HepG2 (cell line): ENCODE measurements around the gene DNAJC13. TPM values are rescaled to one million over a fixed set of nuclear protein-coding genes. Genes with fewer than 3 reads are reported as not detected.

Source experiments
- ATAC-seq: fragments of 200-7000 bp; cut with Tn5 transposase; 3 replicates; pipeline ENCODE4 v1.9.1; 2020; ENCODE audit warnings: mild to moderate bottlenecking, moderate library complexity
- BruUV-seq: library from RNA; stranded (reverse); fragments of 400-500 nt; replicated peaks from 2 replicates; lab custom pipeline; 2021; lab: Mats Ljungman, UMichigan
- CTCF ChIA-PET: fragments of 300-600 bp; formaldehyde crosslinking; extraction: SDS; loops from one replicate; lab custom pipeline; 2021; ENCODE audit warnings: low total read pairs, inconsistent platforms, low intra/inter-chr PET ratio; lab: Yijun Ruan, JAX
- POLR2A ChIA-PET: fragments of 350-600 bp; sonication (Branson Sonifier 250); formaldehyde crosslinking; loops from one replicate; lab custom pipeline; 2020; ENCODE audit warnings: antibody characterized with exemption, inconsistent platforms; lab: Yijun Ruan, JAX
- DNase-seq: peaks from one replicate; pipeline ENCODE4 v3.0.0-alpha.2; 2015; ENCODE audit warnings: low spot score
- FAIRE-seq: peaks from 3 replicates; lab custom pipeline; 2011; peaks lifted over from hg19 to GRCh38; lab: Jason Lieb, UNC
- H2AFZ ChIP-seq: one replicate; pipeline ENCODE4 v1.6.1; 2011; ENCODE audit warnings: low read length, inconsistent platforms
- H3K27ac ChIP-seq: fragments of 300-600 bp; 3 replicates; pipeline ENCODE4 v1.8.0; 2011; ENCODE audit warnings: mixed run types, mild to moderate bottlenecking, mixed read lengths, low read length, inconsistent platforms; ENCODE audit not compliant: insufficient read depth; ENCODE audit errors: extremely low read length
- H3K27me3 ChIP-seq, 2 experiments: fragments of 200-600 bp in 1 of 2; 2 replicates in 1 of 2; 3 replicates in 1 of 2; pipeline versions ENCODE4 v1.6.0 to v1.8.0; 2011; ENCODE audit warnings: low read length in 2 of 2, mild to moderate bottlenecking in 2 of 2, moderate library complexity in 2 of 2, inconsistent platforms in 1 of 2; ENCODE audit not compliant: insufficient read depth in 2 of 2, control insufficient read depth in 1 of 2
- H3K36me3 ChIP-seq, 2 experiments: fragments of 200-600 bp in 1 of 2; replicated peaks in 1 of 2; 2 replicates in 1 of 2; 3 replicates in 1 of 2; pipeline versions ENCODE4 v1.5.1 to v1.8.0; 2011; ENCODE audit warnings: low read length in 2 of 2, inconsistent platforms in 1 of 2; ENCODE audit not compliant: insufficient read depth in 2 of 2, control insufficient read depth in 1 of 2
- H3K4me1 ChIP-seq: 2 replicates; pipeline ENCODE4 v1.5.1; 2012; ENCODE audit warnings: low read length, inconsistent platforms; ENCODE audit not compliant: insufficient read depth
- H3K4me2 ChIP-seq: 2 replicates; pipeline ENCODE4 v1.6.0; 2011; ENCODE audit warnings: low read depth, low read length, inconsistent platforms
- H3K4me3 ChIP-seq, 3 experiments: fragments of 200-600 bp in 1 of 3; sonication (generic), shearing (Covaris generic) in 1 of 3; replicated peaks in 1 of 3; 2 replicates each; pipeline ENCODE4 v1.5.1; 2011 to 2016; ENCODE audit warnings: low read length in 3 of 3, inconsistent platforms in 2 of 3, low read depth in 2 of 3, mild to moderate bottlenecking in 2 of 3, control low read depth in 1 of 3, mixed read lengths in 1 of 3; ENCODE audit not compliant: insufficient read depth in 1 of 3
- H3K79me2 ChIP-seq: one replicate; pipeline ENCODE4 v1.6.1; 2011; ENCODE audit warnings: low read length, inconsistent platforms; ENCODE audit not compliant: insufficient read depth
- H3K9ac ChIP-seq: 2 replicates; pipeline ENCODE4 v1.6.0; 2011; ENCODE audit warnings: mild to moderate bottlenecking, low read depth, low read length, inconsistent platforms; ENCODE audit not compliant: insufficient read depth
- H3K9me3 ChIP-seq: 2 replicates; pipeline ENCODE4 v1.5.1; 2012; ENCODE audit warnings: mild to moderate bottlenecking, low read length
- H4K20me1 ChIP-seq: 2 replicates; pipeline ENCODE4 v1.6.0; 2011; ENCODE audit warnings: inconsistent platforms, mild to moderate bottlenecking, low read length, moderate library complexity; ENCODE audit not compliant: insufficient read depth
- AKAP8 ChIP-seq: sonication (generic); formaldehyde crosslinking; IDR thresholded peaks from 2 replicates; pipeline ENCODE4 v1.5.1; 2020; ENCODE audit warnings: mild to moderate bottlenecking, missing genetic modification reagents
- ETV5 ChIP-seq: IDR thresholded peaks from 2 replicates; pipeline ENCODE4 v1.6.1; 2018; ENCODE audit warnings: missing biosample characterization, missing genetic modification reagents, inconsistent platforms, borderline replicate concordance
- KDM6A ChIP-seq: IDR thresholded peaks from 2 replicates; pipeline ENCODE4 v1.6.1; 2016; ENCODE audit warnings: low read depth
- KLF12 ChIP-seq: sonication (generic); formaldehyde crosslinking; IDR thresholded peaks from 2 replicates; pipeline ENCODE4 v1.4.0; 2020; ENCODE audit warnings: missing genetic modification reagents, borderline replicate concordance
- NCOA2 ChIP-seq: sonication (generic); formaldehyde crosslinking; IDR thresholded peaks from 2 replicates; pipeline ENCODE4 v1.8.0; 2022; ENCODE audit warnings: inconsistent platforms
- NONO ChIP-seq, 2 experiments: fragments of 450-650 bp in 1 of 2; sonication (generic) in 1 of 2; formaldehyde crosslinking in 1 of 2; IDR thresholded peaks in 1 of 2; conservative IDR thresholded peaks in 1 of 2; 2 replicates each; pipeline versions ENCODE4 v1.6.1 to v1.8.0; 2017 to 2022; ENCODE audit warnings: mild to moderate bottlenecking in 1 of 2, missing genetic modification reagents in 1 of 2, moderate library complexity in 1 of 2
- PAXIP1 ChIP-seq: sonication (generic); formaldehyde crosslinking; conservative IDR thresholded peaks from 2 replicates; pipeline ENCODE4 v1.4.0; 2020; ENCODE audit warnings: mild to moderate bottlenecking, missing genetic modification reagents, moderate library complexity
- RBAK ChIP-seq: sonication (generic); formaldehyde crosslinking; IDR thresholded peaks from 2 replicates; pipeline ENCODE4 v1.5.1; 2020; ENCODE audit warnings: mild to moderate bottlenecking, missing genetic modification reagents
- REST ChIP-seq, 2 experiments: IDR thresholded peaks; 2 replicates each; pipeline ENCODE4 v1.6.1; 2011 to 2012; ENCODE audit warnings: low read length in 2 of 2, borderline replicate concordance in 1 of 2, low read depth in 1 of 2, mild to moderate bottlenecking in 1 of 2, moderate library complexity in 1 of 2
- SP2 ChIP-seq: sonication (generic); formaldehyde crosslinking; IDR thresholded peaks from 2 replicates; pipeline ENCODE4 v1.5.1; 2020; ENCODE audit warnings: mild to moderate bottlenecking, missing genetic modification reagents
- ZBTB14 ChIP-seq: sonication (generic); formaldehyde crosslinking; IDR thresholded peaks from 2 replicates; pipeline ENCODE4 v1.4.0; 2020; ENCODE audit warnings: missing genetic modification reagents
- ZNF18 ChIP-seq: sonication (generic); formaldehyde crosslinking; IDR thresholded peaks from 2 replicates; pipeline ENCODE4 v1.8.0; 2022; ENCODE audit warnings: mild to moderate bottlenecking, missing genetic modification reagents; ENCODE audit not compliant: insufficient replicate concordance
- ZNF296 ChIP-seq: sonication (generic); formaldehyde crosslinking; conservative IDR thresholded peaks from 2 replicates; pipeline ENCODE4 v1.5.0; 2020; ENCODE audit warnings: mild to moderate bottlenecking, missing genetic modification reagents
- ZNF720 ChIP-seq: sonication (generic); formaldehyde crosslinking; IDR thresholded peaks from 2 replicates; pipeline ENCODE4 v1.4.0; 2020; ENCODE audit warnings: missing genetic modification reagents
- ZNF878 ChIP-seq: sonication (generic); formaldehyde crosslinking; IDR thresholded peaks from 2 replicates; pipeline ENCODE4 v1.8.1; 2023; ENCODE audit warnings: mild to moderate bottlenecking, missing genetic modification reagents, moderate library complexity
- WGBS: methylation state at CpG from one replicate; pipeline ENCODE4 v1.1.6; 2017; ENCODE audit warnings: low lambda C conversion rate; 5-methylcytosine and 5-hydroxymethylcytosine counted together
- in situ Hi-C: cut with HindIII; loops from 2 replicates; pipeline ENCODE4 v1.10.0; 2017; ENCODE audit warnings: low pct_unique_long_range_greater_than_20kb; ENCODE audit not compliant: extremely low pct_ligation_motif_present
- intact Hi-C: fragments of 100-400 bp; cut with micrococcal nuclease; formaldehyde crosslinking; loops from one replicate; pipeline ENCODE4 v1.10.0; 2022; ENCODE audit not compliant: unreplicated experiment
- polyA plus RNA-seq, 8 experiments: library from polyadenylated mRNA; depleted of rRNA in 3 of 8; stranded (reverse) in 7 of 8; unstranded in 1 of 8; fragments of >200 nt; fragmentation: Illumina TruSeq in 4 of 8; extraction: Trizol in 4 of 8; gene quantifications; 2 replicates each; pipeline versions ENCODE4 v1.2.1 to v1.2.3, GENCODE V29; 2011 to 2016; ENCODE audit warnings: low read depth in 4 of 8, missing spikeins in 1 of 8, mixed read lengths in 1 of 8; ENCODE audit not compliant: insufficient read depth in 1 of 8
- total RNA-seq, 5 experiments: library from RNA; depleted of rRNA; stranded (reverse); fragments of >200 nt; fragmentation: Illumina TruSeq; extraction: Trizol; gene quantifications; 2 replicates each; pipeline ENCODE4 v1.2.3, GENCODE V29; 2016; ENCODE audit warnings: low read depth in 1 of 5

The DNAJC13 gene
- total and polyA plus RNA-seq, 2 of the 13 experiments (the other 11 are each of a cell fraction or from before 2014, with no cell fraction given): 9.1 to 26.2 TPM

- H4K20me1 ChIP-seq: no peaks in the 10 kb centered on the region
- ATAC-seq: no peak
- H3K9ac ChIP-seq: no peak overlapping the region
- peaks cover 10% of the 10 kb centered on the region for H3K4me1 ChIP-seq
- H3K9me3 ChIP-seq: no peaks in the 10 kb centered on the region
- in situ Hi-C loops (no loop called here), intact Hi-C loops (no loop called here)
- ChIA-PET POLR2A (no interaction called here), CTCF (no interaction called here)
- no peak overlapping the region for H3K27ac ChIP-seq
- WGBS: 72% methylated on average over 8 of the region's 8 CpGs
- H3K79me2 ChIP-seq: no peaks in the 10 kb centered on the region
- no peak overlapping the region for H3K4me3 ChIP-seq
- BruUV-seq: no TSS peak
- no peak overlapping the region for H2AFZ ChIP-seq
- H3K36me3 ChIP-seq: peaks cover 0 to 9% of the 10 kb centered on the region in 2 experiments; a peak in 1 of 5 replicates
- no peak for FAIRE-seq
- H3K27me3 ChIP-seq: no peaks in the 10 kb centered on the region
- peak; percentile 13 for DNase-seq
- no peak overlapping the region for H3K4me2 ChIP-seq
- no peak for TF ChIP-seq ZNF878
- no peak for TF ChIP-seq REST (IDR thresholded peaks at IDR 0.05; ENCODE audit: borderline replicate concordance in 1 of 2, low read depth in 1 of 2, low read length in 2 of 2)
- no peak for TF ChIP-seq ZNF720 (CRISPR knock-in tag)
- TF ChIP-seq ZBTB14: no peak
- TF ChIP-seq NONO (IDR thresholded peaks at IDR 0.05): no peak
- TF ChIP-seq NONO (CRISPR knock-in tag; conservative IDR thresholded peaks at IDR 0.05): no peak
- no peak for TF ChIP-seq AKAP8
- no peak for TF ChIP-seq PAXIP1
- TF ChIP-seq ZNF296 (CRISPR knock-in tag): no peak
- TF ChIP-seq KDM6A (CRISPR knock-in tag): no peak
- no peak for TF ChIP-seq SP2 (CRISPR knock-in tag)
- TF ChIP-seq ZNF18 (CRISPR knock-in tag): no peak
- no peak for TF ChIP-seq RBAK
- TF ChIP-seq KLF12 (CRISPR knock-in tag): no peak
- no peak for TF ChIP-seq ETV5 (CRISPR knock-in tag)
- no peak for TF ChIP-seq NCOA2 (CRISPR knock-in tag)
Observed at GRCh38 chr3:132554437-132554836, 137.1 kb downstream of the DNAJC13 start.
